Stomach (tissue), 4 donors: ENCODE measurements around the gene HDAC2.

Experiments
- EP300 ChIP-seq: sonication (generic); formaldehyde crosslinking; IDR thresholded peaks from one replicate; pipeline ENCODE4 v1.6.1; 2017; ENCODE audit warnings: antibody characterized with exemption
- POLR2A ChIP-seq, 4 donors: fragments of 450-650 bp; IDR thresholded peaks; one replicate each; pipeline ENCODE4 v1.6.1; 2016; ENCODE audit warnings: antibody characterized with exemption in 4 of 4, control low read depth in 2 of 4, mild to moderate bottlenecking in 1 of 4, moderate library complexity in 1 of 4
- POLR2AphosphoS5 ChIP-seq, 3 donors: sonication (generic); formaldehyde crosslinking; IDR thresholded peaks; one replicate each; pipeline ENCODE4 v1.6.1; 2016; ENCODE audit warnings: antibody characterized with exemption in 3 of 3
- TF ChIP-seq, protein P1 (sequence below), 7 experiments: fragments of 450-650 bp in 4 of 7; fragments of 200-600 bp in 3 of 7; sonication (generic) in 3 of 7; IDR thresholded peaks; one replicate each; pipeline ENCODE4 v1.5.1; 2016 to 2019; ENCODE audit warnings: antibody characterized with exemption in 7 of 7, control low read depth in 2 of 7, mild to moderate bottlenecking in 1 of 7

DNA sequence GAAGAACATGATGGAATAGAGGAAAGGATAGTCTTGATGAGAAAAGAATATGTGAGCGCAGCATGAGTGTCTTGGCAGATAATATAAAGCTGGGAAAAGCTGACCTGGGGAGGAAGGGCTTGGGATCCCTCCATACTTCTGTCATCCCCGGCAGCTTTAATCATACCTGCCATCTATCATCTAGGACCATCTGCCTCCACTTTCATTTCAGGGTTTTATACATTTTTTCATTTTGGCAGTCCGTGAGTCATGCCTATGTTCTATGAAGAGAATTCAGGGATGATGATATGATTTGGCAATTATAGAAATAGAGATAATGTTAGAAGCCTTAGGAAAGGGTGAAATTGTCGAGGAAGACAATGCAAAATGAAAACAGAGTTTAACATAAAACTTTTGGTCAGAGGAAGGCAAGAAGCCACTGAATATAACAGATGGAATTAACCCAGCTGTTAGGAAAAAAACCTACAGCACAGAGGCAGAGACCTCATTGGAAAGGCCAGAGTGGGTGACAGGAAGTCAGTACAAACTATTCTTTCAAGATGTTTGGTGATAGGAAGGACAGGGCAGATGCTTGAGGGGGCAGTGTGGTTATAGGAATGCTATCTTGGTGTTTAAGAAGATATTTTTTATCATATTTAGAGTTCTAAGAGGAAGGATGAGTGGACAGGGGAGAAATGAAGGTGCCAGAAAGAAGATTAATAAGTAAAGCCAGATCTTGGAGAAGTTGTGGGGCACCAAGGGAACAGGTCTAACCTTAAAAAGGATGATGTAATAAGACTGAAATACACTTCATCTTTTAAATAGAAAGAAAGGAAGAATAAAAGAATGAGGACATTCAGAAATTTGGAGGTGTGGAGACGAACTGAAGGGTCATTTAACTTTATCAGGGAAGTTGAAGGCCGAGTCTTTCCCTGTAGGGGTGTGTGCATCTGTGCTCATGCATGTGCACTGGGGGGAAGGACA lies 76.0 kb downstream of the HDAC2 start:
- TF ChIP-seq POLR2A (IDR thresholded peaks at IDR 0.05) (no peak), EP300 (no peak), POLR2AphosphoS5 (IDR thresholded peaks at IDR 0.05) (no peak)
- TF ChIP-seq, protein P1, sequence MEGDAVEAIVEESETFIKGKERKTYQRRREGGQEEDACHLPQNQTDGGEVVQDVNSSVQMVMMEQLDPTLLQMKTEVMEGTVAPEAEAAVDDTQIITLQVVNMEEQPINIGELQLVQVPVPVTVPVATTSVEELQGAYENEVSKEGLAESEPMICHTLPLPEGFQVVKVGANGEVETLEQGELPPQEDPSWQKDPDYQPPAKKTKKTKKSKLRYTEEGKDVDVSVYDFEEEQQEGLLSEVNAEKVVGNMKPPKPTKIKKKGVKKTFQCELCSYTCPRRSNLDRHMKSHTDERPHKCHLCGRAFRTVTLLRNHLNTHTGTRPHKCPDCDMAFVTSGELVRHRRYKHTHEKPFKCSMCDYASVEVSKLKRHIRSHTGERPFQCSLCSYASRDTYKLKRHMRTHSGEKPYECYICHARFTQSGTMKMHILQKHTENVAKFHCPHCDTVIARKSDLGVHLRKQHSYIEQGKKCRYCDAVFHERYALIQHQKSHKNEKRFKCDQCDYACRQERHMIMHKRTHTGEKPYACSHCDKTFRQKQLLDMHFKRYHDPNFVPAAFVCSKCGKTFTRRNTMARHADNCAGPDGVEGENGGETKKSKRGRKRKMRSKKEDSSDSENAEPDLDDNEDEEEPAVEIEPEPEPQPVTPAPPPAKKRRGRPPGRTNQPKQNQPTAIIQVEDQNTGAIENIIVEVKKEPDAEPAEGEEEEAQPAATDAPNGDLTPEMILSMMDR (IDR thresholded peaks at IDR 0.05): no peak
